ENCODE measurements around the gene CACNA2D3. TPM values are rescaled to one million over a fixed set of nuclear protein-coding genes. Genes with fewer than 3 reads are reported as not detected.

CACNA2D3 gene
- total RNA-seq, 2 experiments from 2014 or later: not detected

- Histone ChIP-seq H3K27ac (ENCODE audit: low read depth, low read length, poor library complexity, severe bottlenecking) (no peak overlapping the region), H3K9me2 (ENCODE audit: insufficient read depth, low read length) (no peaks in the 10 kb centered on the region), H3K36me3 (ENCODE audit: insufficient read depth, low read length) (no peaks in the 10 kb centered on the region), H4K20me1 (ENCODE audit: insufficient read depth, low read length) (no peaks in the 10 kb centered on the region), H2AFZ (ENCODE audit: low read length) (no peak overlapping the region), H3K4me1 (ENCODE audit: insufficient read depth, low read length, poor library complexity, severe bottlenecking) (no peaks in the 10 kb centered on the region), H3K79me2 (ENCODE audit: insufficient read depth, low read depth, low read length) (no peaks in the 10 kb centered on the region), H3K9me3 (ENCODE audit: low read length) (no peaks in the 10 kb centered on the region), H3K4me2 (ENCODE audit: low read length) (no peak overlapping the region), H3K4me3 (ENCODE audit: low read depth, low read length, poor library complexity, severe bottlenecking) (no peak overlapping the region)
- no TSS peak for BruUV-seq (replicated peaks)
- CTCF ChIA-PET (ENCODE audit: unreplicated experiment): no interaction called here
- no peak for DNase-seq (ENCODE audit: low spot score)
- no peak for TF ChIP-seq EZH2phosphoT487 (IDR thresholded peaks at IDR 0.05; ENCODE audit: borderline replicate concordance, low read depth, low read length)
- TF ChIP-seq CTCF (conservative IDR thresholded peaks at IDR 0.05; ENCODE audit: low read length): no peak
- intact Hi-C loops (cut with micrococcal nuclease; ENCODE audit: unreplicated experiment): no loop called here
- POLR2A ChIA-PET: interaction anchor here (0.7 kb wide), 1 partner anchor 656 kb away, joined by 3 read pairs; no protein-coding TSS in a partner anchor
These were observed 723.2 kb downstream of the CACNA2D3 start for GRCh38 chr3:54845551-54845950.

- H3K4me3 ChIP-seq (ENCODE audit: low read depth, low read length, poor library complexity, severe bottlenecking): no peak overlapping the region
- intact Hi-C loops (cut with micrococcal nuclease; ENCODE audit: unreplicated experiment): no loop called here
- DNase-seq (ENCODE audit: low spot score): no peak
- H3K9me2 ChIP-seq (ENCODE audit: insufficient read depth, low read length): no peaks in the 10 kb centered on the region
- TF ChIP-seq EZH2phosphoT487 (IDR thresholded peaks at IDR 0.05; ENCODE audit: borderline replicate concordance, low read depth, low read length) (no peak), CTCF (conservative IDR thresholded peaks at IDR 0.05; ENCODE audit: low read length) (no peak)
- no peaks in the 10 kb centered on the region for H3K4me1 ChIP-seq (ENCODE audit: insufficient read depth, low read length, poor library complexity, severe bottlenecking)
- H4K20me1 ChIP-seq (ENCODE audit: insufficient read depth, low read length): no peaks in the 10 kb centered on the region
- no peaks in the 10 kb centered on the region for H3K9me3 ChIP-seq (ENCODE audit: low read length)
- CTCF ChIA-PET (ENCODE audit: unreplicated experiment): no interaction called here
- no TSS peak for BruUV-seq (replicated peaks)
- no peak overlapping the region for H3K27ac ChIP-seq (ENCODE audit: low read depth, low read length, poor library complexity, severe bottlenecking)
- no peaks in the 10 kb centered on the region for H3K79me2 ChIP-seq (ENCODE audit: insufficient read depth, low read depth, low read length)
- POLR2A ChIA-PET: no interaction called here
- no peaks in the 10 kb centered on the region for H3K36me3 ChIP-seq (ENCODE audit: insufficient read depth, low read length)
- H3K4me2 ChIP-seq (ENCODE audit: low read length): no peak overlapping the region
- no peak overlapping the region for H2AFZ ChIP-seq (ENCODE audit: low read length)
These were observed 723.8 kb downstream of the CACNA2D3 start for GRCh38 chr3:54846119-54846518.

- H4K20me1 ChIP-seq (ENCODE audit: insufficient read depth, low read length): no peaks in the 10 kb centered on the region
- H3K79me2 ChIP-seq (ENCODE audit: insufficient read depth, low read depth, low read length): no peaks in the 10 kb centered on the region
- H3K36me3 ChIP-seq (ENCODE audit: insufficient read depth, low read length): no peaks in the 10 kb centered on the region
- TF ChIP-seq CTCF (conservative IDR thresholded peaks at IDR 0.05; ENCODE audit: low read length) (no peak), EZH2phosphoT487 (IDR thresholded peaks at IDR 0.05; ENCODE audit: borderline replicate concordance, low read depth, low read length) (no peak)
- ChIA-PET CTCF (ENCODE audit: unreplicated experiment) (no interaction called here), POLR2A (interaction anchor here (0.6 kb wide), 1 partner anchor 379 kb away, joined by 3 read pairs; no protein-coding TSS in a partner anchor)
- H3K9me2 ChIP-seq (ENCODE audit: insufficient read depth, low read length): no peaks in the 10 kb centered on the region
- no peaks in the 10 kb centered on the region for H3K4me1 ChIP-seq (ENCODE audit: insufficient read depth, low read length, poor library complexity, severe bottlenecking)
- no peak overlapping the region for H3K4me3 ChIP-seq (ENCODE audit: low read depth, low read length, poor library complexity, severe bottlenecking)
- no peak for DNase-seq (ENCODE audit: low spot score)
- H3K9me3 ChIP-seq (ENCODE audit: low read length): no peaks in the 10 kb centered on the region
- intact Hi-C loops (cut with micrococcal nuclease; ENCODE audit: unreplicated experiment): no loop called here
- H3K27ac ChIP-seq (ENCODE audit: low read depth, low read length, poor library complexity, severe bottlenecking): no peak overlapping the region
- H2AFZ ChIP-seq (ENCODE audit: low read length): no peak overlapping the region
- BruUV-seq (replicated peaks): no TSS peak
- no peak overlapping the region for H3K4me2 ChIP-seq (ENCODE audit: low read length)
These were observed 725.0 kb downstream of the CACNA2D3 start for GRCh38 chr3:54847361-54847760.
